CD4-positive, alpha-beta T cell treated with Interleukin-10 for 1 hour (primary cell): ENCODE results near the gene BAIAP2L1.

Experiments used
- DNase-seq: peaks from one replicate; pipeline ENCODE4 v3.0.0-alpha.2; 2020

The BAIAP2L1 gene

DNA sequence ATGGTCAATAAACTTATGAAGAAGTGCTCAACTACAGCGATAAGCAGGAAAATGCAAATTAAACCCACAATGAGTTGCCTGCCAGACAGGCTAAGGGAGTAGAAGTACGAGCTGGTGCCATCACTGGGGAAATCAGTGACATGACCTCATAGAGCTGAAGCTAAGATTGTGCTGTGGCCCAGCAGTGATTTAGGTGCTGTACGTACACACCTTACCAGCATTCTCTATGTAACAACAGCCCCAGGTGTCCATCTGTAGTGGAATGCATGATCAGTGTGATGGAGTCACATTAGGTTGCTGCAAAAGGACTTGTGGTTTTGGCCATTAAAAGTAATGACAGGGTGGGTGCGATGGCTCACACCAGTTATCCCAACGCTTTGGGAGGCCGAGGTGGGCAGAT lies 143.2 kb downstream of the BAIAP2L1 start:
- DNase-seq = no peak

DNA sequence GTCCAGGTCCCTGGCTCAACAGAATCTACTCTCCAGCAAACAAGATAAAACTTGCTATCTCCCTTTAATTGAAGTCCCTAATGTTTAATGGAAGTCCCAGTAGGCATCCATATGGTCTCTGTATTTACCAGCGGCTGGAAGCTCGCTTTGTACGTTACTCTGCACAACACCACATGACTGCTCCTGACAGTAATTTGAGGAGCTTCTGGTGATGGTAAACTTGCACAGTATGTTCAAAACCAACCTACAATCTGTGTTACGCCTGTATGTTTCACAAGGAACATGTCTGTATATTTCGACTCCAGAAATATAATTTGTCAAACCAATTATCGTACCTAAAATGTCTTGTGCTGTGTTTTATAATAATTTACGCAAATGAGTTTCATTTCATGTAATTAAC lies 144.5 kb downstream of the BAIAP2L1 start:
- DNase-seq = no peak

GRCh38 chr7:98254951-98255610 lies 145.8 kb downstream of the BAIAP2L1 start:
- DNase-seq = peak; percentile 43

DNA sequence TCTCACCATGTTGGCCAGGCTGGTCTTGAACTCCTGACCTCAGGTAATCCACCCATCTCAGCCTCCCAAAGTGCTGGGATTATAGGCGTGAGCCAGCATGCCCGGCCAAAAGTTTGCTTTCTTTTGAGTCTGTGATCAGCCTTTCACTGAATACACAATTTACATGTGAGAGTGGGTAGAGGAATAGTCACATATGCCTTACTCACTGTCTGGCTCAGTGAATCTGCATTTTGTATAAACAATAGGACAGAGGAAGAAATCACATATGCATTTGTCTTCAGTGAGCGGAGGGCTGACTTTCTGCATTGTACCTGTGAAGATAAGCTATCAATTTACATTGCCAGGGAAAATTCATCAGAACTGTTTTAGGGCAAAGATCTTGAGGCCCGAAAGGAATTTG lies 146.4 kb downstream of the BAIAP2L1 start:
- no peak for DNase-seq

DNA sequence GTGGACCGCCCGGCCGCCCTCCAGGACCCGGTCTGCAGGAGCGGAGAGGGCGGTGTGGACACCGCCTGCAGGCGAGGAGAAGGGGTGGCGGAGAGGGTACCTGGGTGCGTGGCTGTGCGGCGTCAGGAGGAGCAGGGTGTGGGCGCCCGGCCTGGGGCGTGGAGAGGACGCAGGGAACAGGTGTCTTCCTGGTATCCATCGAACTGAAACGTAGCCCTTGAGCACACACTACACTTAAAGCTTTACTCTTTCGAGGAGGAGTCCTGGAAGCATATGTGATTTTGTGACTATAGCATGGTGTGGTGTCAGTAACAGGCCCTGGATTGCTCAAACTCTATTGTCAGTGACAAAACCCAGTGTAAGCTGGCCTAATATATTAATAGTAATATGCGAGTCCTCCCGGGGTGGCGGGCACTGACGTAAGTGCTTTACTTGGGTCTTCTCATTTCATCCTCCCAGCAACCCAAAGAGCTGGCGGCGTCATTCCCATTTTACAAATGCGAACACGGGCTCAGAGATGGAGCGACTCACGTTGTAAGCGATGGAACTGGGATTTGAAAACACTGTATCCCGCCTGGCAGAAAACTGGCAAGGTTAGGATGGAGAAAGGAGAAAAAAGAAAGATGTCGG lies 148.3 kb downstream of the BAIAP2L1 start:
- no peak for DNase-seq

GRCh38 chr7:98251601-98252424 lies 149.1 kb downstream of the BAIAP2L1 start, which contains the start of gene TECPR1:
TECPR1 (minus strand) TSS chr7:98252232; CDS start chr7:98246146, 6,086 bp downstream.
- peak; percentile 88 for DNase-seq

- peak; percentile 71 for DNase-seq
Measured at GRCh38 chr7:98251231-98251600, 149.7 kb downstream of the BAIAP2L1 start.

DNA sequence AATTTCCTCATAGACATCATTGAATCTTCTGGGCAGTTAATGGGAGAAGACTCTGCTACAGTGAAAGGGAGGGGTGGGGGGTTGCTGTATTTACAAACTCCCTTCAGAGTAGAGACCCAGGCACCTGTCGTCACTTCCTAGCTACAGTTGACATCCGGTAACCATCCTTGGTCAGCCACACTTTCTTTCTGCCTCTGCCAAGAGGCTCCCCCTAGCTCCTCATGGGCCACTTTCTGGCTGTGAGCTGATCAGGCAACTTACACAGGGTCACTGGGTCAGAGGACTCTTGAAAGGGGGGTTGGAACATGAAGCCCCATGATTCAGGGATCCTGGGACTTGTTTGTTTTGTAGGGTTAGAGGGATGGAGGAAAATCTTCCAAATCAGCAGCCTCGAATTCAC lies 150.1 kb downstream of the BAIAP2L1 start:
- DNase-seq = peak; percentile 69

GRCh38 chr7:98249106-98249505 lies 151.8 kb downstream of the BAIAP2L1 start:
- peak; percentile 5 for DNase-seq

DNA sequence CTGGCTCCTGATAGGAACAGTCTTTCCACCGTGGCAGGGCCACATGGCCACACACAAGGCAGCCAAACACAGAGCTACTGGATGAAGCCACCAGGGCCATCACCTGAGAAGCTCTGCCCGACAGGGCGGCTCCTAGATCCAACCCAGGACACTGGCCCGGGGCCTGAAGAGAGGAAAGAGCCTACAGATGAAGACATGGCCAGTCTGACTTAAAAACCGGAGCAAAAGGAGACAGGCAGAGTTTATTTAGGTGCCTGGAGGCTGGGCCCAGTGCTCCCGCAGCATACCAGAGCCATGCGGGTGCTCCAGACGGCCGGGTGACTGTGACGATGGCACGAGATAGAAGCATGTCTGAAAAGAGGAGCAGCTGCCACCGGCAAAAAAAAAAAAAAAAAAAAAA lies 152.7 kb downstream of the BAIAP2L1 start:
- no peak for DNase-seq

GRCh38 chr7:98244871-98245270 lies 156.0 kb downstream of the BAIAP2L1 start:
- no peak for DNase-seq

GRCh38 chr7:98242934-98243333 lies 158.0 kb downstream of the BAIAP2L1 start:
- no peak for DNase-seq

DNA sequence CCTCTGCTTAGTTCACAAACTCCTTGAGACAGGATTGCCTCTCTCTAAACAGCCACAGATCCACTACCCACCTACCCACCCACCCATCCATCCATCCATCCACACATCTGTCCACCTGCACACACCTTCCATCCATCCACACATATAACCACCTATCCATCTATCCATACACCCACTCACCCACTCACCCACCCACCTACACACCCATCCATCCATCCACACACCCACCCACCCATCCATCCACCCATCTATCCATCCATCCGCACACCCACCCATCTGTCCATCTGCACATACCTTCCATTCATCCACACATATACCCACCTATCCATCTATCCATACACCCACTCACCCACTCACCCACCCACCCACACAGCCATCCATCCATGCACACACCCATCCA lies 158.5 kb downstream of the BAIAP2L1 start:
- DNase-seq = no peak

GRCh38 chr7:98241674-98242241 lies 159.1 kb downstream of the BAIAP2L1 start:
- DNase-seq = no peak
